ENCODE results near the gene KRTAP12-1.

DNA sequence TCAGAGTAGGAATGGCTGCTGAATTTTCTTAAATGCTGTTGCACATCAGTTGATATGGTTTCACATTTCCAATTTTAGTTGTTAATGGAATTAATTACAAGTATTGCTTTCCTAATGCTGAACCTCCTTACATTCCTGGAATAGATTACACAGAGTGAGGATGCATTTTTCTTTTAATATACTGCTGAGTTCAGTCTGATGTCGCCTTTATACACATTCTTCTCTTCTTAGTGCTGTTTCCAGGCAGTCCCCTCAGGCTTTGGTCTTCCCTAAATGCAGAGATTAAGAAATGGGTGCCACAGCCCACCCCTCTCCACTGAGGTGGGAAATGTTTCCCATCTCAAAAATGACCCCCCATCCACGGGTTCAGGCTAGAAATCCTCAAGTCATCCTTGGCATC lies 36.1 kb upstream of the KRTAP12-1 start:
- TF ChIP-seq, protein P1, sequence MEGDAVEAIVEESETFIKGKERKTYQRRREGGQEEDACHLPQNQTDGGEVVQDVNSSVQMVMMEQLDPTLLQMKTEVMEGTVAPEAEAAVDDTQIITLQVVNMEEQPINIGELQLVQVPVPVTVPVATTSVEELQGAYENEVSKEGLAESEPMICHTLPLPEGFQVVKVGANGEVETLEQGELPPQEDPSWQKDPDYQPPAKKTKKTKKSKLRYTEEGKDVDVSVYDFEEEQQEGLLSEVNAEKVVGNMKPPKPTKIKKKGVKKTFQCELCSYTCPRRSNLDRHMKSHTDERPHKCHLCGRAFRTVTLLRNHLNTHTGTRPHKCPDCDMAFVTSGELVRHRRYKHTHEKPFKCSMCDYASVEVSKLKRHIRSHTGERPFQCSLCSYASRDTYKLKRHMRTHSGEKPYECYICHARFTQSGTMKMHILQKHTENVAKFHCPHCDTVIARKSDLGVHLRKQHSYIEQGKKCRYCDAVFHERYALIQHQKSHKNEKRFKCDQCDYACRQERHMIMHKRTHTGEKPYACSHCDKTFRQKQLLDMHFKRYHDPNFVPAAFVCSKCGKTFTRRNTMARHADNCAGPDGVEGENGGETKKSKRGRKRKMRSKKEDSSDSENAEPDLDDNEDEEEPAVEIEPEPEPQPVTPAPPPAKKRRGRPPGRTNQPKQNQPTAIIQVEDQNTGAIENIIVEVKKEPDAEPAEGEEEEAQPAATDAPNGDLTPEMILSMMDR (IDR thresholded peaks at IDR 0.05), result no peak
- TF ChIP-seq EP300 (IDR thresholded peaks at IDR 0.05) (no peak), POLR2A (IDR thresholded peaks at IDR 0.05) (no peak)

All from tibial nerve (tissue), 4 donors.